ENCODE measurements around the gene RNF38.

DNA sequence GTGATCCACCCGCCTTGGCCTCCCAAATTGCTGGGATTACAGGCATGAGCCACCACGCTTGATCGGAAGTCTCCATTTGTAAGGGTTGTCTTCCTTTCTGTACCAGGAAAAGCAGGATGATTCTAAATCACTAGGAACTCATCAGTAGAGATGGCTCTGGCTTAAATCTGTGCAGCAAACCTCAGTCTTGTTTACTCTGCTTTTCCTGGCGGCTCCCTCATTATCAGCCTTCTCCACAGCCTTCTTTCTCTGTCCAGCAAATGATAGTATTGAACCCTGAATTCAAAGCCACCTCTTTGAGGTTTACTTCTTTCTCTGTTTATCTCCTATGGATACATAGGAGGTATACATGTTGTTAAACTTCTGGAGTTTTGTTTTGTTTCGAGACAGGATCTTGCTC, 98.8 kb downstream of the RNF38 start:
- no peak for TF ChIP-seq ZNF785 (tag by site-specific recombination; IDR thresholded peaks at IDR 0.05)
- no peak for TF ChIP-seq PRDM1 (tag by site-specific recombination; IDR thresholded peaks at IDR 0.05)
- TF ChIP-seq ZNF747 (tag by site-specific recombination; IDR thresholded peaks at IDR 0.05) = no peak
- no peak for TF ChIP-seq ZNF133 (tag by site-specific recombination; IDR thresholded peaks at IDR 0.05)
- TF ChIP-seq, protein P1, sequence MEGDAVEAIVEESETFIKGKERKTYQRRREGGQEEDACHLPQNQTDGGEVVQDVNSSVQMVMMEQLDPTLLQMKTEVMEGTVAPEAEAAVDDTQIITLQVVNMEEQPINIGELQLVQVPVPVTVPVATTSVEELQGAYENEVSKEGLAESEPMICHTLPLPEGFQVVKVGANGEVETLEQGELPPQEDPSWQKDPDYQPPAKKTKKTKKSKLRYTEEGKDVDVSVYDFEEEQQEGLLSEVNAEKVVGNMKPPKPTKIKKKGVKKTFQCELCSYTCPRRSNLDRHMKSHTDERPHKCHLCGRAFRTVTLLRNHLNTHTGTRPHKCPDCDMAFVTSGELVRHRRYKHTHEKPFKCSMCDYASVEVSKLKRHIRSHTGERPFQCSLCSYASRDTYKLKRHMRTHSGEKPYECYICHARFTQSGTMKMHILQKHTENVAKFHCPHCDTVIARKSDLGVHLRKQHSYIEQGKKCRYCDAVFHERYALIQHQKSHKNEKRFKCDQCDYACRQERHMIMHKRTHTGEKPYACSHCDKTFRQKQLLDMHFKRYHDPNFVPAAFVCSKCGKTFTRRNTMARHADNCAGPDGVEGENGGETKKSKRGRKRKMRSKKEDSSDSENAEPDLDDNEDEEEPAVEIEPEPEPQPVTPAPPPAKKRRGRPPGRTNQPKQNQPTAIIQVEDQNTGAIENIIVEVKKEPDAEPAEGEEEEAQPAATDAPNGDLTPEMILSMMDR (tag by site-specific recombination; IDR thresholded peaks at IDR 0.05) = no peak
- TF ChIP-seq ZBTB8A (tag by site-specific recombination; IDR thresholded peaks at IDR 0.05) = no peak
- TF ChIP-seq, protein P2, sequence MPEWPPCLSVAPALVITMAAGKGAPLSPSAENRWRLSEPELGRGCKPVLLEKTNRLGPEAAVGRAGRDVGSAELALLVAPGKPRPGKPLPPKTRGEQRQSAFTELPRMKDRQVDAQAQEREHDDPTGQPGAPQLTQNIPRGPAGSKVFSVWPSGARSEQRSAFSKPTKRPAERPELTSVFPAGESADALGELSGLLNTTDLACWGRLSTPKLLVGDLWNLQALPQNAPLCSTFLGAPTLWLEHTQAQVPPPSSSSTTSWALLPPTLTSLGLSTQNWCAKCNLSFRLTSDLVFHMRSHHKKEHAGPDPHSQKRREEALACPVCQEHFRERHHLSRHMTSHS (tag by site-specific recombination; IDR thresholded peaks at IDR 0.05) = no peak
- TF ChIP-seq, protein P3, sequence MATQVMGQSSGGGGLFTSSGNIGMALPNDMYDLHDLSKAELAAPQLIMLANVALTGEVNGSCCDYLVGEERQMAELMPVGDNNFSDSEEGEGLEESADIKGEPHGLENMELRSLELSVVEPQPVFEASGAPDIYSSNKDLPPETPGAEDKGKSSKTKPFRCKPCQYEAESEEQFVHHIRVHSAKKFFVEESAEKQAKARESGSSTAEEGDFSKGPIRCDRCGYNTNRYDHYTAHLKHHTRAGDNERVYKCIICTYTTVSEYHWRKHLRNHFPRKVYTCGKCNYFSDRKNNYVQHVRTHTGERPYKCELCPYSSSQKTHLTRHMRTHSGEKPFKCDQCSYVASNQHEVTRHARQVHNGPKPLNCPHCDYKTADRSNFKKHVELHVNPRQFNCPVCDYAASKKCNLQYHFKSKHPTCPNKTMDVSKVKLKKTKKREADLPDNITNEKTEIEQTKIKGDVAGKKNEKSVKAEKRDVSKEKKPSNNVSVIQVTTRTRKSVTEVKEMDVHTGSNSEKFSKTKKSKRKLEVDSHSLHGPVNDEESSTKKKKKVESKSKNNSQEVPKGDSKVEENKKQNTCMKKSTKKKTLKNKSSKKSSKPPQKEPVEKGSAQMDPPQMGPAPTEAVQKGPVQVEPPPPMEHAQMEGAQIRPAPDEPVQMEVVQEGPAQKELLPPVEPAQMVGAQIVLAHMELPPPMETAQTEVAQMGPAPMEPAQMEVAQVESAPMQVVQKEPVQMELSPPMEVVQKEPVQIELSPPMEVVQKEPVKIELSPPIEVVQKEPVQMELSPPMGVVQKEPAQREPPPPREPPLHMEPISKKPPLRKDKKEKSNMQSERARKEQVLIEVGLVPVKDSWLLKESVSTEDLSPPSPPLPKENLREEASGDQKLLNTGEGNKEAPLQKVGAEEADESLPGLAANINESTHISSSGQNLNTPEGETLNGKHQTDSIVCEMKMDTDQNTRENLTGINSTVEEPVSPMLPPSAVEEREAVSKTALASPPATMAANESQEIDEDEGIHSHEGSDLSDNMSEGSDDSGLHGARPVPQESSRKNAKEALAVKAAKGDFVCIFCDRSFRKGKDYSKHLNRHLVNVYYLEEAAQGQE (tag by site-specific recombination; IDR thresholded peaks at IDR 0.05) = no peak
- TF ChIP-seq YY1 (tag by site-specific recombination; IDR thresholded peaks at IDR 0.05) = no peak
- no peak for TF ChIP-seq ZNF660 (tag by site-specific recombination; IDR thresholded peaks at IDR 0.05)
- TF ChIP-seq, protein P4, sequence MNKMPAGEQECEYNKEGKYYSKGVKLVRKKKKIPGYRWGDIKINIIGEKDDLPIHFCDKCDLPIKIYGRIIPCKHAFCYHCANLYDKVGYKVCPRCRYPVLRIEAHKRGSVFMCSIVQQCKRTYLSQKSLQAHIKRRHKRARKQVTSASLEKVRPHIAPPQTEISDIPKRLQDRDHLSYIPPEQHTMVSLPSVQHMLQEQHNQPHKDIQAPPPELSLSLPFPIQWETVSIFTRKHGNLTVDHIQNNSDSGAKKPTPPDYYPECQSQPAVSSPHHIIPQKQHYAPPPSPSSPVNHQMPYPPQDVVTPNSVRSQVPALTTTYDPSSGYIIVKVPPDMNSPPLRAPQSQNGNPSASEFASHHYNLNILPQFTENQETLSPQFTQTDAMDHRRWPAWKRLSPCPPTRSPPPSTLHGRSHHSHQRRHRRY (tag by site-specific recombination; IDR thresholded peaks at IDR 0.05) = no peak
- no peak for TF ChIP-seq RBAK (tag by site-specific recombination; IDR thresholded peaks at IDR 0.05)
- TF ChIP-seq ZNF274 (IDR thresholded peaks at IDR 0.05; ENCODE audit: low read length) = no peak
- no peak for TF ChIP-seq ZNF274 (tag by site-specific recombination; IDR thresholded peaks at IDR 0.05; ENCODE audit: borderline replicate concordance)
- no peak for TF ChIP-seq ZNF701 (tag by site-specific recombination; IDR thresholded peaks at IDR 0.05)

Data from HEK293 (cell line).